NCI-H2029 treated with DMSO at 0.1 percent for 48 hours (cell line): Measurements from ENCODE around the gene GALNT9.
"Not testable (repeated sequence)": the region's sequence is repeated elsewhere in the genome, so short reads cannot be mapped to it uniquely, and the experiment has no call there.

ENCODE experiments used
- DNase-seq: peaks from one replicate; lab custom pipeline; 2025; lab: John Stamatoyannopoulos, UW

Gene GALNT9

DNA sequence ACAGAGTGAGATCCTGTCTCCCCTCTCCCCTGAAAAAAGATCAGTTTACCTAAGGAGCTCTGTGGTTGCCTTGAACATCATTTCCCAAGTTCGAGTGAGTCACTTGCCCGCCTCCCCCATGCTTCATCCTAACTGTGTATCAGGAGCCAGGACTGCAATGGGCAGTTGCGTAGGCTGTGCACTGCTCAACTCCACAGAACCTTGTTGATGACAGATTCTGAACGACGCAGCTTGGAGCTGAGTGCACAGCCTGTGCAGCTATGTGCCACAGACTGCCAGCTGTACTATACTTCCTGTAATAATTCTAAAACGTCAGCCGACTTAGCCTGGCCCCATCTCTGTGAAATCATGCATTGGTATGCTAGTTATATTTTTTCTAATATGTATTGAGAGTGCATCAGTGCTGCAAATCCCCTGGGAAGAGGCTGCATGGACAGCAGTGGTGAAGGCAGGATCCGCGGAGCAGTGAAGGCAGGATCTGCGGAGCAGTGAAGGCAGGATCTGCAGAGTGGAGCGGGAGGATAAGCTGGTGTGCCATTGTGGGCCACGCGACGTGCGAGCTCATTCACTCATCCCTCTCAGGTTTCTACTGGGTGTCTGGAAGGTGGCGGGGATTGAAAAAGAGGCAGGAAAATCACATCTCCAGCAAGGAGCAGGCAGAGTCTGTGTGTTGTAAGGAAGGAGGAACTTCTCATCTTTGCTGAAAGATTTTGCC lies 80.8 kb downstream of the GALNT9 start:
- DNase-seq: no peak

DNA sequence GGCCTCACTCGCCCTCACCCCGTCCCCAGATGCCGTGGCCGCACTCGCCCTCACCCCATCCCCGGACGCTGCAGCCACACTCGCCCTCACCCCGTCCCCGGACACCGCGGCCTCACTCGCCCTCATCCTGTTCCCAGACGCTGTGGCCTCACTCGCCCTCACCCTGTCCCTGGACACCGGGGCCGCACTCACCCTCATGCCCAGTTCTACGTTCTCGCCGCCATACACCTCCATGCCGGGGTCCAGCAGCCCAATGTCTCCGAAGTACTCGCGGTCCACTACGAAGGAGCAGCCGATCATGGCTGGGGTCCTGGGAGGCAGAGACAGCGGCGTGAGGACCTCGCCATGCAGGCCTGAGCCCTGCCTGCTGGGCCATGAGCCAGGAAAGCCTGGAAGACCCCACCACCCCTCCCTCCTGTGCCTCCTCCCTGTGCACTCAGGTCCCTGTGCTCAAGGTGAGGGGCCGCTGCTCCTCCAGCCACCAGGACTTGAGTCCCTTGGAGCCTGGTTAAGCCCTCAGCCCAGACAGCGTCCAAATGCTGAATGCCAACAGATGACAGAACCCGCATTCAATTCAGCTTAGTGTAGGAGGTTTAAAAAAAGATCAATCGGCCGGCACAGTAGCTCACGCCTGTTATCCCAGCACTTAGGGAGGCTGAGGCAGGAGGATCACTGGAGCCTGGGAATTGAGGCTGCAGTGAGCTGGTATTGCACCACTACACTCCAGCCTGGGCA lies 81.5 kb downstream of the GALNT9 start:
- DNase-seq: no peak

DNA sequence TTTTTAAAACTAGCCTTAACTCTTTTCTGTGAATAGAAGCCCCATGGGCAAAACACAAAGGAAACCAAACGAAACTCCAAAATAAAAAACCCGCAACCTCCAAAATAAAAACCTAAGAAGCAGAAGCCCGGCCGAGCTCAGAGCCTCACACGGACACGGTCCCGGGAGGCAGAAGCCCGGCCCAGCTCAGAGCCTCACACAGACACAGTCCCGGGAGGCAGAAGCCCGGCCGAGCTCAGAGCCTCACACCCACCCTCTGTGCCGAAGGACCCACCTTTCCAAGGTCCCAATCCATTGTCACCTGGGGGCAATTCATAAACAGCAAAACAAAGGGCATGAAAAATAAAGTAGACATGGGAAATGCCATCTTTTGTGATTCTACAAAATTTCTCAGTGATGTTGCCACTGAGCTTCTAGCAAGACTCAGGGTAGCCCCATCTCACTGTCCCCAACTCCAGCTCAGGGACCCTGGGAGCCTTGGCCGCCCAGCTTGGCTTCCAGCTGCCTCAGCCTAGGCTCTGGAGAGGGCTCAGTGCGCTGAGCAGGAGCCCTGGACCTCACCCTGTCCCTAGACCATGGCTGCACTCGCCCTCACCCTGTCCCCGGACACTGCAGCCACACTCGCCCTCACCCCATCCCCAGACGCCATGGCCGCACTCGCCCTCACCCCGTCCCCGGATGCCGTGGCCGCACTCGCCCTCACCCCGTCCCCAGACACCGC lies 82.2 kb downstream of the GALNT9 start:
- DNase-seq: no peak

DNA sequence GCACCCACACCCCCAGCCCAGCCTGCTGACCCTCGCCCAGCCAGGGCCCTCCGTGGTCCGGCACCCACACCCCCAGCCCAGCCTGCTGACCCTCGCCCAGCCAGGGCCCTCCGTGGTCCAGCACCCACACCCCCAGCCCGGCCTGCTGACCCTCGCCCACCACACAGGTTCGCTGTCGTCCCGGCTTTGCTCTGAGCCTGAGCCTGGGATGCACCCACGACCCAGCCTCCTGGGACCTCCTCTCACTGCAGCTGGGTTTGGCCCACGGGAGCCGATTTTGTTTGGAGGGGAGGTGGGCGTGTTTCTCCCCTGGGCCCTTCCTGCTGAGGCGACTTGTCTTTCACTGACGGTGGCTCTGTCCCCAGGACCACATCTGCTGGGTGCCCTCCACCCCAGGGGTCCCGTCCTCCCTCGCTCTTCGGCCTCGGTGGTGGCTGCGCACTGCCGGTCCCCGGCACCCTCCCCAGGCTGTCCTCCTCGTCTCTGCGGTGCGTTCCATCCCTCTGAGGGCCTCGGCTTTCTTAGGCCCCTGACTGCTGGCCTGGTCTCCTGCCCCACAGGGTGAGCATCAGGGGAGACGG lies 83.8 kb downstream of the GALNT9 start:
- no peak for DNase-seq

DNA sequence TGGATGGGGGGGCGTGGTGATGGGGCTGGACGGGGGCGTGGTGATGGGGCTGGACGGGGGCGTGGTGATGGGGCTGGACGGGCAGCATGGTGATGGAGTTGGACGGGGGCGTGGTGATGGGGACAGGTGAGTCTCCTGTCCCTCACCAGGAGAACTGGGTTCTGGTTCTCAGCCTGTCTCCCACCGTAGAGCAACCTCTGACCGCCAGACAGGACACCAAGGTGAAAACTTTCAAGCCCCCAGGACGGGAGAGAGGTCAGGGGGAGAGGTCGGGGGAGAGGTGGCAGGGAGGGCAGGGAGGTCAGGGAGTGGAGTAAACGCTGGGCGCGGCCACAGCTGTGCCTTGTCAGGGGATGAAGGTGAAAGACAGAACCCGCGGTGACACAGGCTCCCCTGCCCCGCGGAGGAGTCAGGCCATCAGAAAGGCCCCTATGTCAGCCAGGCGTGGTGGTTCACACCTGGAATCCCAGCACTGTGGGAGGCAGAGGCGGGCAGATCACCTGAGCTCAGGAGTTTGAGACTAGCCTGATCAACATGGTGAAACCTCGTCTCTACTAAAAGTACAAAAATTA lies 84.6 kb downstream of the GALNT9 start:
- DNase-seq: no peak

DNA sequence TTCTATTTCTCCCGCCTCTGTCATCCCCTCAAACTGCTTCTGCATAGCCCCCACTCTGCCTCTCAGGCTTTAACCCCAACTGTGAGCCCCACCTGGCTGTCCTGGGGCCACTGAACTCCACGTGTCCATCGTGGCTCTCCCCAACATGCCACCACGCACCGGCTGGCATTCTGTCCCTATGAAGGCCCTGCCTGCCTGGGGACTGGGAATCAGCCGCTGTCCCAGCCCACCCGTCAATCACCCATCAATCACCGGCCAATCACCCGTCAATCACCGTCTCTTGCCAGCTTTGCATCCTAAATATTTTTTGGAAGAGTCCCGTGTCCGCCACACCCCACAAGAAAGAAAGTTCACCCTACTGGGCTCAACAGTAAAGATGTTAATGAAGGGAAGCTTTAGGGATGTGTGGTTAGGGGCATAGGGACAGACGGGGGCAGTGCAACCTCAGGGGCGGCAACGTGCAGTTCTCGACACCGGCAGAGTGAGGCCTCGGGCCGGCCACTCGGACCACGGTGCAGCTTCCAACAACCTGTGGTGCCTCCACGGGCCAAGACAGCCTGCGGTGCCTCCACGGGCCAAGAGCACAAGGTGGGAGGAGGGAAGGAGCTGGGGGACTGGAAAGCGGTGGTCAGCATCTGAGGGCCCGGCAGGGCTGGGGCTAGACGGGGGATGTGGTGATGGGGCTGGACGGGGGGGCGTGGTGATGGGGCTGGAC lies 85.6 kb downstream of the GALNT9 start:
- no peak for DNase-seq

DNA sequence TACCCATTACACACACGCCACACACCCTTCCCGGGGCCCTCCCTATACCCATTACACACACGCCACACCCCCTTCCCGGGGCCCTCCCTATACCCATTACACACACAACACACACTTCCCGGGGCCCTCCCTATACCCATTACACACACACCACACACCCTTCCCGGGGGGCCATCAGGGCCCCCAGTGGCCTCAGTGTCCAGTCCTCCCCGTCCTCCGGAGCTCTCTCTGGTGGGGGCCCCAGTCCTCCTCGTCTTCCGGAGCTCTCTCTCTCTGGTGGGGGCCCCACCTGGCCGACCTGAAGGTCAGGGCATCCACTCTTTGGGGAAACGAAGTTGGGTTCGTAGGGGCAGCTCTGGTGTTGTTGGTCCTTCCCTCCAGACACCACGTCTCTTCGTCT lies 86.2 kb downstream of the GALNT9 start:
- not testable (repeated sequence) for DNase-seq

DNA sequence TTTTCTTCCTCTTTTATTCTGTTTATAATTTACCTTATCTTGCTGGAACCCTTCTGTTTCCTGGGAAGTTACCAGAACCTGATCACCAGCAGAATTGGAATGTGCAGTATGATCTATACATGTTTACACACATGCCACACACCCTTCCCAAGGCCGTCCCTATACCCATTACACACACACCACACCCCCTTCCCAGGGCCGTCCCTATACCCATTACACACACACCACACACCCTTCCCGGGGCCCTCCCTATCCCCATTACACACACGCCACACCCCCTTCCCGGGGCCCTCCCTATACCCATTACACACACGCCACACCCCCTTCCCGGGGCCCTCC lies 88.8 kb downstream of the GALNT9 start:
- DNase-seq: not testable (repeated sequence)

DNA sequence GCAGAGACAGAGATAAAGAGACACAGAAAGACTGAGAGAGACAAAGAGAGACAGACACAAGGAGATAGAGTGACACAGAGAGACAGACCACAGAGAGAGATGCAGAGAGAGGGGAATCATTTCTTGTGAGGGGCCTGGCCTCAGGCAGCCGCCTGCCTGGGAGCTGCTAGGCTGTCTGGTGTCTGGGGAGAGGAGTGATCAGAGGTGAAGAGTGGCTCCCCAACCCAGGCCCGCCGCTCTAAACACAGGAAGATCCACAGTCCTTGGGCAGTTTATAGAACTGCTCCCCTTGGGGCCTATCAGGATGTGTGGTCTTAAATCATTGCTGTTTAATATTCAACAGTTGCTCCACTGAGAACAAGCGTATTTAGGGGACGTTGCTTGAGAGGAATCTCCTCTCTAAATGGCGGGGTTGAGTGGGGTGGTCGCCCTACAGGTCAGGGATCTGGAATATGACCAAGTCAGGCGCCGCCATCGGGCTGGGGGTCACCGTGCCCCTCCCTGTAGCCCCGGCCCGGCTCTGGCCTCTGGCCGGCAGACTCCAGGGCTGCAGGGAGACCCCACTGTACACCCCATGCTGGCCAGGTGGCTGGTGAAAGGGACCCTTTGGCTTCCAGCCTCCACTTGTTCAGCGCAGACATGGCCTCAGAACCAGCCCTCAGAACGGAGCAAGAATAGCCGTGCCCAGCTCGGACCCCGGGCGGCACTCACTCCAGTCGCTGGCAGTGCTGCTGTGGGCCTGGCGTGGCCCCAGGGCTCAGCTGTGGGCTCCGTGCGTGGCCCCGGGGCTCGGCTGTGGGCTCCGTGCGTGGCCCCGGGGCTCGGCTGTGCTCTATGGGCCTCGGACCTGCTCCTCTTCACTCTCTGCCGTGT lies 89.4 kb downstream of the GALNT9 start:
- no peak for DNase-seq

DNA sequence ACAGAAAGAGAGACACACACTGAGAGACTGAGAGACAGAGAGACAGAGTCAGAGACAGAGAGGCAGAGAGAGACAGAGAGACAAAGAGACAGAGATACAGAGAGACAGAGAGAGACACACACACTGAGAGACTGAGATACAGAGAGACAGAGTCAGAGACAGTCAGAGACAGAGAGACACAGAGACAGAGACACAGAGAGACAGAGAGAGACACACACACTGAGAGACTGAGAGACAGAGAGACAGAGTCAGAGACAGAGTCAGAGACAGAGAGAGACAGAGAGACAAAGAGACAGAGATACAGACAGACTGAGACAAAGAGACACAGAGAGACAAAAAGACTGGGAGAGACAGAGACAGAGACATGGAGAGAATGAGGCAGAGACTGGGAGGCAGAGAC lies 90.0 kb downstream of the GALNT9 start:
- no peak for DNase-seq

DNA sequence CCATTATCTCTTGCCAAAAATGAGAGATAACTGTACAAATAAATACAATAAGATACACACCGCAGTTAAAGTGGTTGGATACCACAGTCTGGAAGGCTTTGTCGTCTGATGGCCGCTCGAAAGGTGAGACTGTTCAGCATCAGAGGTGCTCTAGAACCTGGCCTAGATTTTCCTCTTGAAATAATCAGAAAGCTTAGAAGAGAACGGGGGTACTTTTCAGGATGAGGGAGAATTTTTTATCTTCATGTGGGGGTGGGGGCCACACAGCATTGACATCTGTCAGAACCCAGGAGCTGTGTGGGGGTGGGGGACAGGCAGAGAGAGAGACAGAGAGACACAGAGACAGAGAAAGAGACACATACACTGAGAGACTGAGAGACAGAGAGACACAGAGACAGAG lies 90.5 kb downstream of the GALNT9 start:
- no peak for DNase-seq

DNA sequence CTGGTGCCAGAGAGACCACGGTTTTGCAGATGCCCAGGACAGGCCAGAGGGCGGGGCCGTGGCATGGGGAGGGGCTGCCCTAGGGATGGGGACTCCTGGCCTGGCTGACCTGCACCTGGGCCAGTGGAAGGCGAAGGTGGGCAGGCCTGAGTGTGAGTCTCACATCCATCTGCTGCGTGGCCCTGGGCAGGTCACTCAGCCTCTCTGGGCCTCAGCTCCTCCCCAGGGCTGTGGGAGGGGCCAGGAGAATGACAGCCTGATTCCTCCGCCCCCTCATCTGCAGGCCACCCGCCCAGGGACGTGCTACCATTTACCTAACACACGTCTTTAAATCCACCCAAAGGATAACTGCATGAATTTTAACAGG lies 90.9 kb downstream of the GALNT9 start:
- DNase-seq: no peak

DNA sequence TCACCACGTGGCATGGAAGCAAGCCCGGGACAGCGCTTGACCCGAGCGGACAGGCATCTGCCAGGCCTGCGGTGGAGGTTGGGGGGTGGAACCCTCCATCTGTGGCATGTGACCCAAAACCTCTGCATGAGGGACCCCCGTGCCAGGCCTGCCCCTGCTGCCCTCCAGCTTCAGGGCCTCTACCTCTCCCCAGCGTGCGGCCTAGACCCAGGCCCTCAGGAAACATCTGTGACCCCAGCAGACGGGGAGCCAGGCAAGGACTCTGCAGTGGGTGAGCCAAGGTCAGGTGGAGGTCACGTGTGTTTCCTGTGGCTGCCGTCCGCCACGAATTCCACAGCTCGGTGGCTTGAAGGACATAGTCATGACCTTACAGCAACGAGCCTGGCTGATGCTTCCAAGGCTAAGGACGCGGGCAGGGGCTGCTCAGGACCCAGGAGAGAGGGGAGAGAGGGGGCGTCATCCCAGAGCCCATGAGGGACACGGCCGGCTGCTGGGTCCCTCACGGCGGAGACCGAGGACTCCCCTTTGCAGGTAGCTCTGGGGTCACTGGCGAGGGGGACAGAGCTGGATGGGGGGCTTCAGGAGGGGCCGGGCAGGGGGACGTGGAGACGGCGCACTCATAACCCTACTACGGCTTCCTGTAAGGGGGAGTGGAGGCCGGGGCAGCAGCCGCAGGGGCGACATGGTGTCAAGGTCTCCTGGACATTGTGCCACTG lies 91.5 kb downstream of the GALNT9 start:
- no peak for DNase-seq

DNA sequence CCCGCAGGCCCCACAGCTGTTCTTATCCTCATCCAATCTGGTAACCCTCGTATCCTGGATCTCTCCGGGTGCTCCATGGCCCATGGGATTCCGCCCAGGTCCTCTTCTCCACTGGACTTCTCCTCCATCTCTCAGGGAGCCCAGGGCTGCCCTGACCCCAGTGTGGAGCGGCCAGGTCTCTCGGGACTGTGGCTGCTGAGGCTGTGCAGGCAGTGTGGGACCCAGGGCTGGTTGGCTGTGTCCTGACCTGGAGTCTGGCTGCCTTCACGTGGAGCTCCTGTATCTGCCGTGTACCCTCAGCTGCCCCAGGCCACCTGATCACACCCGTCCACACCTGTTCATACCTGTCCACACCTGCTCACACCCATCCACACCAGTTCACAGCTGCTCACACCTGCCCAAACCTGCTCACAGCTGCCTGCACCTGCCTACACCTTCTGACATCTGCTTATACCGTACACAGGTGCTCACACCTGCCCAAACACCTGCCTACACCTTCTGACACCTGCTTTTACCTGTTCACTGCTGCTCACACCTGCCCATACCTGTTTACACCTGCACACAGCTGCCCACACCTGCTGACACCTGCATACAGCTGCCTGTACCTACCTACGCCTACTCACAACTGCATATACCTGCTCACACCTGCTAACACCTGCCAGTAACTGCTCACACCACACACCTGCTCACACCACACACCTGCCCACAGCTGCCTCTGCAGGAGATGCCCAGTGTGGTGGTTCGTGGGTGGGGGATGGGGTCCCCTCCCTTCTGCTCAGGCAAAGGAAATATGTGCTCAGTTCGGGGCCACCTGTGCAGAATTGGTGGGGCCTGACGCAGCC lies 92.2 kb downstream of the GALNT9 start:
- no peak for DNase-seq

DNA sequence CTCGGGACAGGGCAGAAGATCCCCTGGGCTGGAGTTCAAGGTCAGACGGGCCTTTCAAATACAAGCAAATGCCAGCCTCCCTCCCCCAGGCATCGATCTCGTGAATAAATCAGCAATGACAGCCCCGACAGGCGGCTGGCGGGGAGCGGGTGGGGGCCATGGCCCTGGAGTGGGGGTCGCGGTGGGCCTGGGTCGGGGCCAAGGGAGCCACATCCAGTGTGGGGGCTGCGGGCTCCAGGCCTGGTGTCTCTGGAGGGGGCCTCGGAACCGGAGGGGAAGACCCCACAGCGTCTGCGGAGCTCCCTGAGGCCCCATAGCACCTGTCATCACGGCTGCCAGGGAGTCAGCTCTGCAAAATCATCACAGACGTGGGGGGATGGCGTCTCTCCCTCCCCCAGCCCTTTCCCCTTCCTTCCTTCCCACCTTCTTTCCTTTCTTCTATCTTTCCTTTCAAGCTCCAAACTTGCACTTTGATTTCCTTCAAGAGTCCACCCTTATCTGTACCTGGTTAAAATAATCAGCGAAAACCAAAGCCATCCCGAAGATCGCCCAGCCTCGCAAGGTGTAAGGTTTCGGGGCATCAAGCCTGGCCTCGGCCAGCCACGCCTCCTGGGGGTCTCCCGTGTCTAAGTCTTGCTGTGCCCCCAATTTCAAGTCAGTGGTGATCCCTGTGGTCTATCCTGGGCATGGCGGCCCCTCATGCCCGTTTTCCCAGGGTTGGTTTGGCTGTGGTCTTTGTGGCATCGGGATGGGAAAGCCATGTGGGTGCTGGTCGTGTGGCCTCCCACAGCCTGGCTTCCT lies 93.1 kb downstream of the GALNT9 start:
- DNase-seq: no peak

DNA sequence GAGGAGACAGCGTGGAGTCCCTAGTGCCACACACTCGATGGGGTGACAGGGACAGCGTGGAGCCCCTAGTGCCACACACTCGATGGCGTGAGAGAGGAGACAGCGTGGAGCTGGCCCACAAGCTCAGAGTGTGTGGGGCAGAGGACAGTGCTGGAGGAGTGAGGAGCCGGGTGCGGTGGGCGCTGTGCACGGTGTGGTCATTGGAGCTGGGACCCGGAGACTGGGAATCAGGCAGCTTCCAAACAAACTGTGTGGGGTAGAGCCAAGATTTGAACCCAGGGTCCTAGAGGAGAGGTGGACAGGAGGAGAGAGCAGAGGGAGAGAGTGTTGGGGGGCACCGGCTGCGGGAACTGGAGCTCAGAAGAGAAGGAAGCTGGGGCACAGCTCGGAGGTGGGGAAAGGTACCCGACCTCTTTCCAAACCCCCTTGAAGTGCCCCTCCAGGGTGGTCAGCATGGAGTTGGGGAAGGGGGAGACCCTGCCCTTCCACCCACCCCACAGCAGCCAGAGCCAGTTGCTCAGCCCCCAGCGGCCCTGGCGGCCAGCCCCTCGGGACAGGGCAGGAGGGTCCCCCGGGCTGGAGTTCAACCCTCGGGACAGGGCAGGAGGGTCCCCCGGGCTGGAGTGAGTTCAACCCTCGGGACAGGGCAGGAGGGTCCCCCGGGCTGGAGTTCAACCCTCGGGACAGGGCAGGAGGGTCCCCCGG lies 94.1 kb downstream of the GALNT9 start:
- DNase-seq: no peak

DNA sequence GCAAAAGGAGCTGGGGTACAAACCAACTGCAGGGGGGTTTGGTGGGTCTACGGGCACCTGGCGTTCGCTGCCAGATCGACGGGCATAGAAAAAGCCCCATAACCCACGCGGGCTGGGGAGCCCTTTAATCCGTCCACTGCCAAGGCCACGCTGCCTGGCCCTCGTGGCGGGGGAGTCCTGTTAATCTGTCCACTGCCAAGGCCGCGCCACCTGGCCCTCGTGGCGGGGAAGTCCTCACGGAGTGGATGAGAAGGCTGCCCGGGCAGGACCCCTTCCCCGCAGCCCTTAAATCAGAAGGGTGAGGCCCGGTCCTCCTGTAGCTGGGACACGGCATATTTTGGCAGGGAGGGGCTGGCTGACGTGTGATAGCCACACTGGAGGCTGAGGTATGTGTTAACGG lies 99.0 kb downstream of the GALNT9 start:
- no peak for DNase-seq

DNA sequence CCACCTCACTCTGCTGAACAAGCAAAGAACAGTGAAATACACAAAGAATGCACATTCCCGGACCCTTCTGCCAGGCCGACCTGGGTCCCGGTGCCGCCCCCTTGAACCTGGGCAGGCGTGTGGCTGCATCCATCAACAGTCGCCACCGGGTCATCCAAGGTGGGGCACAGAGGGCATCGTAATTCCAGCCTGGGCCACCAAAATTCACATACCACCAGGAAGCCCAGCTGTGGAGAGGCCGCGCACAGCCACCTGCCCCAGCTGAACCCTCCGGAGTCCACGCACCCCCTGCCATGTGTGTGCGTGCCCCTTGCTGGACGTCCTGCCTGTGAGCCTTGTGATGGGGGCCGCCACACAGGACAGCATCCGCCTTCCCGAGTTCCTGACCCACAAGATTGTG lies 99.5 kb downstream of the GALNT9 start:
- DNase-seq: no peak
